RWPE1 (cell line): ENCODE results near the gene GUCY2C.

Experiments used
- CTCF ChIA-PET: fragments of 350-600 bp; sonication (Branson Sonifier 250); formaldehyde crosslinking; extraction: SDS; loops from one replicate; lab custom pipeline; 2021; lab: Yijun Ruan, JAX
- POLR2A ChIA-PET: fragments of 400-600 bp; formaldehyde crosslinking; extraction: SDS; loops from one replicate; lab custom pipeline; 2020; ENCODE audit warnings: antibody characterized with exemption; ENCODE audit not compliant: low non-redundant PET; lab: Yijun Ruan, JAX
- DNase-seq: peaks from one replicate; pipeline ENCODE4 v3.0.0; 2012; ENCODE audit warnings: low spot score
- H3K27ac ChIP-seq: fragments of 450-650 bp; 2 replicates; pipeline ENCODE4 v1.5.1; 2017
- CTCF ChIP-seq: fragments of 450-650 bp; conservative IDR thresholded peaks from 2 replicates; pipeline ENCODE4 v1.5.1; 2017; ENCODE audit warnings: low read depth, mild to moderate bottlenecking

The GUCY2C gene

DNA sequence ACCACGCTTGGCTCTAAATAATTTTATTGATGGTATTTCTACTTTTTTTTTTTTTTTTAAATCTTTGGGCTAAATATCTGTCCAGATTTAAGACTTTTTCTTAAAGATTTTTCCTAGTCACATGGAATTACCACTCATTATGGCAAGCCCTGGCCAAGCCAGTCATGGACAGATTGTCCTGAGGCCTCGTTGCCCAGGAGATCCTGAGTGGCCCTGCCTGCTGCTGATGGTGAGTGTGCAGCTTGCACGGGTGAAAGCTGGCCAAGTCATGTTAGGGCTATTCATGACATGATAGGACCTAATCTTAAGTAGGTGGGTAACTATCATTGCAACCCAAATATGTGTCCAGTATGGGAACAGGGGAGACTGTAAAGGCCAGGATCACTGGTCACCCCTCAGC, 27.8 kb downstream of the GUCY2C start:
- no peak for DNase-seq
- H3K27ac ChIP-seq: no peak overlapping the region
- ChIA-PET POLR2A (no interaction called here), CTCF (interaction anchor here (0.6 kb wide), 1 partner anchor 154 kb away, joined by 4 read pairs; no protein-coding TSS in a partner anchor)
- no peak for TF ChIP-seq CTCF

DNA sequence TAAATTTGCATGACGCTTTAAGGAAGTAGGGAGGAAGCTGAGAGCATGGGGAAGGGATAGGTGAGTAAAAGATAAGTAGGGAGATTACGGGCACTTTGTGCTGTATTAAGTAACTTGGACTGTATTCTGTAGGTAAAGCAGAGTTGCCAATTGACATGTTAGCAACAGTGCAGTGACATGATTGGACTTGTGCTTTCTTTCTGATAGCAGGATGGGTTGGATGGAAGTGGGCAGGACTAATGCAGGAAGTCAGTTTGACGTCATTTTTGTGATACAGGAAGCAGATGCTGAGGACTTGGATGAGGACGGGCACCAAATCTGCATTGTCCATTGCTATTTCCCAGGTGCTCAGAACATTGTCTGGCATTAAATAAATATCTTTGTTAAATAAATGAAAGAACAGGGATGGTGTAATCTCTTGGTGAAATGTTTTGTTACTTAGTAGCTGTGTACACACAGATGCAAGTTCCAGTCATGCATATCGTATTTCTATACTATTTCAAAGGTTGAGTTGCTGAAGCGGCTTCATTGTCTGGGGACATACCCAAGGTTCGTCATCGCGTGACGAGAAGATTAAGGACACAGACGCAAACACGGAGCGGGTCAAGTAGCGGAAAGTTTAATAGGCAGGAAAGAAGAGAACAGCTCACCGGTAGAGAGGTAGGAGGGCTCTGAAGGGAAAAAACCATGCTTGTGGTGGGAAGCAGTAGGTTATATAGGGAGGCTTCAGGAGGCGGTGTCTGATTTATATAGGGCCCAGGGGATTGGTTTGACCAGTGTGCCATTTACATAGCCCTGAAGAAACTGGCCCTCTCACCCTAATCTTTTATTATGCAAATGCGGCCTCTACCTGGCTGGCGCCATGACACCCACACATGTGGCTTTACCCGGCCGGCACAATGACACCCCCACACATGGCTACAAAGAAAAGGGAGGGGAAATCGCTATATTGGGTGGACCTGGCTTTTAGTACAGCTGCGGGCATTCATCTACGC, 30.7 kb downstream of the GUCY2C start:
- POLR2A ChIA-PET: no interaction called here
- no peak overlapping the region for H3K27ac ChIP-seq
- no peak for TF ChIP-seq CTCF
- DNase-seq: peak; percentile 1
- CTCF ChIA-PET: interaction anchor here (0.5 to 2.7 kb wide), 5 partner anchors 8 to 479 kb away, joined by 3 to 12 read pairs (median 5); no protein-coding TSS in a partner anchor

- CTCF ChIA-PET: interaction anchor here (0.6 to 2.7 kb wide), 7 partner anchors 9 to 723 kb away, joined by 3 to 12 read pairs (median 4); no protein-coding TSS in a partner anchor
- TF ChIP-seq CTCF: peak; percentile 24; the same call in 1 of the 2 replicates
Measured at GRCh38 chr12:14664434-14665023, 31.9 kb downstream of the GUCY2C start.

DNA sequence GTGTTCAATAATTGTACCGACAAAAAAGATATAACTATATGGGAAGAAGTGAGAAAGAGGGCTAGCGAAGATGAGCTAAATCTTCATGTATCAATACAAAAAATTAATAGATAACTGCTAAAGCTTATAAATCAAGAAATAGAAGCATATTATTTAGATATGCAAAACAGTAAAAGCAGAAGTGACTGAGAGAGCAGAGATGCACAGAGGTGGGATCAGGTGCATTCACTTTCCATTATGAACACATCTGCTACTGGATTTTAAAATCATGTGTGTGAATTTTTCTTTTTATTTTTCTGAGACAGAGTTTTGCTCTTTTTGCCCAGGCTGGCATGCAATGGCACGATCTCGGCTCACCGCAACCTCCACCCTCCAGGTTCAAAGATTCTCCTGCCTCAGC, 33.4 kb downstream of the GUCY2C start:
- no peak overlapping the region for H3K27ac ChIP-seq
- no peak for DNase-seq
- TF ChIP-seq CTCF: no peak
- ChIA-PET CTCF (interaction anchor here (0.7 to 2.7 kb wide), 2 partner anchors 425 to 477 kb away, joined by 3 to 12 read pairs; no protein-coding TSS in a partner anchor), POLR2A (no interaction called here)

More at GRCh38 chr12:14664434-14665023, 31.9 kb downstream of the GUCY2C start:
- peak; percentile 30 for DNase-seq
- POLR2A ChIA-PET: no interaction called here
- H3K27ac ChIP-seq: no peak overlapping the region

DNA sequence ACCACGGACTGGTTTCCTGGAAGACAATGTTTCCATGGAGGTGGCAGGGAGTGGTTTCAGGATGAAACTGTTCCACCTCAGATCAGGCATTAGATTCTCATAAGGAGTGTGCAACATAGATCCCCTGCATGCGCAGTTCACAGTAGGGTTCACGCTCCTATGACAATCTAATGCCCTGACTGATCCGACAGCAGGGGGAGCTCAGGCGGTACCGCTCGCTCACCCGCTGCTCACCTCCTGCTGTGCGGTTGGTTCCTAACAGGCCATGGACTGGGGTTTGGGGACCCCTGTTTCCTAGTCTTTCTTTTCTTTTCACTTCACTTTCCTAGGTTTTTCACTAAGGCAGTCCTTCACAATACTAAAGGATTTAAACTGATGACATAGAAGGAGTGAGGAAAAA, 39.6 kb downstream of the GUCY2C start:
- no peak for DNase-seq
- no peak overlapping the region for H3K27ac ChIP-seq
- ChIA-PET CTCF (no interaction called here), POLR2A (no interaction called here)
- TF ChIP-seq CTCF: no peak

GRCh38 chr12:14655284-14655683, 41.1 kb downstream of the GUCY2C start:
- H3K27ac ChIP-seq: no peak overlapping the region
- DNase-seq: no peak
- TF ChIP-seq CTCF: no peak
- POLR2A ChIA-PET: no interaction called here
- CTCF ChIA-PET: interaction anchor here (0.6 to 0.8 kb wide), 2 partner anchors 9 to 41 kb away, joined by 3 read pairs; no protein-coding TSS in a partner anchor
